D721Med (cell line): ENCODE results near the gene MTIF3.
A peak's percentile ranks its signal among the peaks of the same experiment; 100 is the strongest.

Experiments used
- DNase-seq: peaks from one replicate; pipeline ENCODE4 v3.0.0; 2011; ENCODE audit warnings: low spot score; ENCODE audit not compliant: insufficient read length
- FAIRE-seq: peaks from 2 replicates; lab custom pipeline; 2011; peaks lifted over from hg19 to GRCh38; lab: Jason Lieb, UNC
- TF ChIP-seq, protein P1 (sequence below): IDR thresholded peaks from 2 replicates; pipeline ENCODE4 v1.5.1; 2012; ENCODE audit warnings: mild to moderate bottlenecking, control low read depth; ENCODE audit not compliant: insufficient read depth; ENCODE audit errors: missing control alignments

Gene MTIF3

GRCh38 chr13:27425918-27426630 lies 24.3 kb downstream of the MTIF3 start:
- FAIRE-seq: no peak
- TF ChIP-seq, protein P1, sequence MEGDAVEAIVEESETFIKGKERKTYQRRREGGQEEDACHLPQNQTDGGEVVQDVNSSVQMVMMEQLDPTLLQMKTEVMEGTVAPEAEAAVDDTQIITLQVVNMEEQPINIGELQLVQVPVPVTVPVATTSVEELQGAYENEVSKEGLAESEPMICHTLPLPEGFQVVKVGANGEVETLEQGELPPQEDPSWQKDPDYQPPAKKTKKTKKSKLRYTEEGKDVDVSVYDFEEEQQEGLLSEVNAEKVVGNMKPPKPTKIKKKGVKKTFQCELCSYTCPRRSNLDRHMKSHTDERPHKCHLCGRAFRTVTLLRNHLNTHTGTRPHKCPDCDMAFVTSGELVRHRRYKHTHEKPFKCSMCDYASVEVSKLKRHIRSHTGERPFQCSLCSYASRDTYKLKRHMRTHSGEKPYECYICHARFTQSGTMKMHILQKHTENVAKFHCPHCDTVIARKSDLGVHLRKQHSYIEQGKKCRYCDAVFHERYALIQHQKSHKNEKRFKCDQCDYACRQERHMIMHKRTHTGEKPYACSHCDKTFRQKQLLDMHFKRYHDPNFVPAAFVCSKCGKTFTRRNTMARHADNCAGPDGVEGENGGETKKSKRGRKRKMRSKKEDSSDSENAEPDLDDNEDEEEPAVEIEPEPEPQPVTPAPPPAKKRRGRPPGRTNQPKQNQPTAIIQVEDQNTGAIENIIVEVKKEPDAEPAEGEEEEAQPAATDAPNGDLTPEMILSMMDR: peak; percentile 41
- no peak for DNase-seq

DNA sequence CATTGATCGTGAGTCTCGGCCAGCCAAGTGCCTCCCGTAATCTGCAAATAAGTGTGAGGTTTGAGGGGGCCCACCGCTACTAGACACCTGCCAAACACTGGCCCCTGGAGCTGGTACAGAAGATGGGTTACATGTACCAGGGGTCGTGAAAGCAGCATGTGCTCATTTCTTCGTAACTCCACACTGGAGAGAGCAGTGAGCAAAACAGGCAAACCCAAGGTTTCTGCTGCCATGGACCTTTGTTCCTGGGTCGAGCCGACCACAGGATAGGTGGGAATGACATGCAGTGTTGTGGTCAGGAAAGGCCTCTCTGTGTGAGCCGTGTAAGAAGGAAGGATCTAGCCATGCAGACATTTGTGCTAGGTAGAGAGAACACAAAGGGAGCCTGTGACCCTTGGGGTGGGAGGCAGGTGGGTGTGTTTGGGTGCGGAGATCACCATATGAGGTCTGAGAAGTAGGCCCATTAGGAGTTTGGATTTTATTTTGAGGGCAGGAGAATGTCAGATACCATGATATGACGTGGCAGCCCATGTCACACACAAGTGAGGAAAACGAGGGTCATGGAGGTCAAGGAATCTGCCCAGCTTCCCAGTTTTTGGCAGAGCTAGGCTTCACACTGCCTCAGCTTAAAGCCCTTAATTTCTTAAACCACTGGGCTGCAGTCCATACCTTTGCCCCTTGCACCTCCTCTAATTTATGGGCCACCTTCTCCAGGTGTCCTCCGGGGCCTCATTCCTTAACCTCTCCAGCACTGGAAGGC lies 25.0 kb downstream of the MTIF3 start:
- DNase-seq (no peak), FAIRE-seq (no peak)
- TF ChIP-seq, protein P1: no peak

DNA sequence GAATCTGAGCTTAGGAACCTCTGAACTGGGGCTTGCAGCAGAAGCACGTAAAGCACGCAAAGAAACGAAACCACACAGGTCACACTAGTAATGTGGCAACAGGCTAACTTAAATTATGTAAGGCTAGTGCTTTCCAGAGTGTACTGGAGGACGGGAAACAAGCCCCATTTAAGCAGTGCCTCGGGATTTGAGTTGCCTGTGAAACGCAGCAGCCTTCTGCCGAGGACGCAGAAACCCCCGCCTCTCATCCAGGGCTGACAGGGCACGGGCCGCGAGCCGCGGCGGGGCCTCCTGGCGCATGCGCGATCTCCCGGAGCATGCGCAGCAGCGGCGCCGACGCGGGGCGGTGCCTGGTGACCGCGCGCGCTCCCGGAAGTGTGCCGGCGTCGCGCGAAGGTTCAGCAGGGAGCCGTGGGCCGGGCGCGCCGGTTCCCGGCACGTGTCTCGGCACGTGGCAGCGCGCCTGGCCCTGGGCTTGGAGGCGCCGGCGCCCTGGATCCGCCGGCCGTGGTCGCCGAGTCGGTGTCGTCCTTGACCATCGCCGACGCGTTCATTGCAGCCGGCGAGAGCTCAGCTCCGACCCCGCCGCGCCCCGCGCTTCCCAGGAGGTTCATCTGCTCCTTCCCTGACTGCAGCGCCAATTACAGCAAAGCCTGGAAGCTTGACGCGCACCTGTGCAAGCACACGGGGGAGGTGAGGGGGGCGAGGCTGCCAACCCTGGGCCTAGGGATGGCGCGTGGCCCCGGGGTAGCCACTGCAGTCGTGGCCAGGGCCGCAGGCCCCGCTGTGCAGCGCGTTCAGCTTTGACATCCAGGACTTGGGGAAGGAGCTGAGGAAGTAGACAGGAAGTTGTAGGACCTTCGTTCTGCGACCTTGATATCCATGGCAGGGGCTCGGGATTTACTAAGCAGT lies 25.9 kb downstream of the MTIF3 start, which contains the start of gene GTF3A:
Gene GTF3A (plus strand): TSS at position 374 of the 912 bp plus-strand sequence.
- no peak for FAIRE-seq
- peak; percentile 87 for DNase-seq
- TF ChIP-seq, protein P1: no peak

DNA sequence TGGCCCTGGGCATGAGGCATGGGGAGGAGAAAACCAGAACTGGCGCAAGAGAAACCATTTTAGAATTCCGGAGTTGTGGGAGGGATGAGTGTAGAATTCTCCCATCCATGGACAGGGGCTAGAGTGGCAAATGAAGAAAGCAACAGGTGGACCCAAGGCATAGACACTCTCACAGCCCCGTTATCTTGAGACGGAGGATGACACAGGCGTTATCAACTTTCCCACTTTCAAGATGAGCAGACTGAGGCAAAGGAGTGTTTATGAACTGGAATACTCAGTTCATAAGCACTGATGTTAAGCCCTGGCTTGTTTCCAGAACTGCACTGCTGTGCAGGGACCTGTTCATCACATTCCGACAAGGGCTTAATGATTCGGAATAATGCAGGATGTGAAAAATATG lies 27.0 kb downstream of the MTIF3 start:
- DNase-seq: no peak
- TF ChIP-seq, protein P1: no peak
- FAIRE-seq: no peak

DNA sequence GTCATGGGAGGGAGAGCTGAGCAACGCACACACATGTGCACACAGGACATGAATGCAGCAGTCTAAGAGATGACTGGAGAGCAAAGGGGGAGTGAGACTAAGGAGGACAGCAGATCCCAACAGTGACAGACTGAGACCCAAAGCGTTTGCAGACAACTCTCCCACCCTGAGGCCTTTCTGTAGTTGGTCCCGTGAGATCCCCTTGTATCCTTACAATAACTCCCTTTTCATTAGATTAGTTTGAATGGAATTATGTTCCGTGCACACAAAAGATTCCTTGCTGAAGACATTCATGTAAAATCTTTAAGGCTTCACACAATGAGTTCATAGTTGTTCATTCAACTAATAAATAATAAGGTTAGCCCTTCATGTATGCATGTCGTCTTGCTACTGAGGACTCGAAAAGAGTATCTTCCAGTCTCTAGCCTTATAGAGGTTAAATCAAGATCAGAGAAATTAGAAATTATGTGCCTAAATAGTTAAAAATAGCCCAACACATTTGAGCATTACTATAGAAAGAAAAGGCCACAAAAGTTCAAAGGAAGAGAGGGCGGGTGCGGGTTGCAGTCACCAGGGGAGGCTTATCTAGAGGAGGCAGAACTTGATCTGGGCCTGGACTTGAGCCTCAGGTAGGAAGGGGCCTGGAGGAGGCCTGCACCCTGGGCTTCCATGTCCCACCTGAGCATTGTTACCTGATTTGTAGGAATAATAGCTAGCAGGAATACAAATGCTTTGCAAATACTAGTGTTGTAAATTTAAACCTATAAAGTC lies 29.1 kb downstream of the MTIF3 start:
- TF ChIP-seq, protein P1: no peak
- DNase-seq: no peak
- FAIRE-seq: no peak

DNA sequence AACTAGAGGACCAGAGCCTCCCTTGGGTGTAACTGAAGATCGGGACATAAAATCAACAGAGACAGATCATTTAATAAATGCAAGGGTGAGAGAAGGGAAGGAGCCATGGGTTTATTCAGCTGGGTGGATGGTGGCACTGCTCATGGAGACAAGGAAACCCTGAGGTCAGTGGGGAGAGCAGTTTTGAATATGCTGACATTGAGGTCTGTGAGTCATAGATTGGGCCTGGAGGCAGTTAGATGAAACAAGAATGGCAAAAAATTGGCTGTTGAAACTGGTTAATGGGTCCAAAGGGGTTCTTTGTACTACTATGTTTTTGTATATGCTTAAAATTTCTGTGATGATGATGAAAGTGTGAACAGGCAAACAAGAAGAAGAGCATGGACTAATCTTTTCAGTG lies 31.0 kb downstream of the MTIF3 start:
- TF ChIP-seq, protein P1: no peak
- FAIRE-seq: no peak
- DNase-seq: no peak
